GM12865 (cell line): Measurements from ENCODE around the gene CDH20.

Experiments
- DNase-seq: peaks from one replicate; pipeline ENCODE4 v3.0.0; 2010; ENCODE audit warnings: low read depth
- H3K4me3 ChIP-seq: 2 replicates; pipeline ENCODE4 v1.5.1; 2011; ENCODE audit warnings: mild to moderate bottlenecking, low read depth, low read length, control low read depth
- CTCF ChIP-seq: IDR thresholded peaks from 2 replicates; pipeline ENCODE4 v1.5.1; 2011; ENCODE audit warnings: low read length, control low read depth, low read depth, inconsistent platforms; ENCODE audit not compliant: insufficient read depth; ENCODE audit errors: missing control alignments

The CDH20 gene

GRCh38 chr18:61333746-61334490 is 688 bp downstream of the CDH20 start:
- H3K4me3 ChIP-seq: no peak overlapping the region
- TF ChIP-seq CTCF: no peak

GRCh38 chr18:61334491-61334850 is 1.2 kb downstream of the CDH20 start:
- DNase-seq: no peak
- H3K4me3 ChIP-seq: no peak overlapping the region
- TF ChIP-seq CTCF: no peak

More at GRCh38 chr18:61333746-61334490, 688 bp downstream of the CDH20 start:
- DNase-seq: no peak

DNA sequence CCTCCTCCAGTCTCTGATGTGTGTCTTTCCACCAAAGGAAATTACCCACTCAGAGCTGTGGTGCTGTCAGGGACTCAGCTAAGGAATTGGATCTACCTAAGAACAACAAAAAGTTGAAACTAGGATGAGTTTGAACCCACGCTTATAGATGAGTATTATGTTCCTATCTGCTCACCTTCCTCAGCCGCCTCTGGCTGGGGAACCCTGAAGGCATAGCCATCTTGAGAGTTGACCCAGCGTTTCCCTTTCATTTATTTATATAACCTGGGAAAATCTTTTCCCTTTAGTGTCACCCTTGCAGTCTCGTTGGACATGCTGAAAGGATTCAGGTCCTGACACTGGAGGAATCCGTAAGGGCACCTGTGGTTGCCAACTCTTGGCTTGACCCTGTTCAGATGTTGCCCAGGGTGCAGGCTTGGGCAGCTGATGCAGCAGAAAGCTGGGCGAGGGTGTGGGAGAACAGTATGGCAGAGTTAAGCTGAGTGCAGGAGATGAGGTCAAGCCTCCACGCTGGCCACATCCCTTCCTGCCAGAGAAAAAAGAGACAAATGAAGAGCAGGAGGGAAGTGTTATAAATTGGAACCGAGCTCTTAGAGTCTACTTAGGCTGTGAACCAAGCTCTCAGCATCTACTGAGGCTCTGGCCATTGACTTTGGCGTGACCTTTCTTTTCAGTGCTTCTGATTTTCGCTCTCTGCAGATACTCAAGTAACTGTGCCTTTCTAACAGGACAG is 1.9 kb downstream of the CDH20 start:
- no peak overlapping the region for H3K4me3 ChIP-seq
- TF ChIP-seq CTCF: no peak
- DNase-seq: no peak

DNA sequence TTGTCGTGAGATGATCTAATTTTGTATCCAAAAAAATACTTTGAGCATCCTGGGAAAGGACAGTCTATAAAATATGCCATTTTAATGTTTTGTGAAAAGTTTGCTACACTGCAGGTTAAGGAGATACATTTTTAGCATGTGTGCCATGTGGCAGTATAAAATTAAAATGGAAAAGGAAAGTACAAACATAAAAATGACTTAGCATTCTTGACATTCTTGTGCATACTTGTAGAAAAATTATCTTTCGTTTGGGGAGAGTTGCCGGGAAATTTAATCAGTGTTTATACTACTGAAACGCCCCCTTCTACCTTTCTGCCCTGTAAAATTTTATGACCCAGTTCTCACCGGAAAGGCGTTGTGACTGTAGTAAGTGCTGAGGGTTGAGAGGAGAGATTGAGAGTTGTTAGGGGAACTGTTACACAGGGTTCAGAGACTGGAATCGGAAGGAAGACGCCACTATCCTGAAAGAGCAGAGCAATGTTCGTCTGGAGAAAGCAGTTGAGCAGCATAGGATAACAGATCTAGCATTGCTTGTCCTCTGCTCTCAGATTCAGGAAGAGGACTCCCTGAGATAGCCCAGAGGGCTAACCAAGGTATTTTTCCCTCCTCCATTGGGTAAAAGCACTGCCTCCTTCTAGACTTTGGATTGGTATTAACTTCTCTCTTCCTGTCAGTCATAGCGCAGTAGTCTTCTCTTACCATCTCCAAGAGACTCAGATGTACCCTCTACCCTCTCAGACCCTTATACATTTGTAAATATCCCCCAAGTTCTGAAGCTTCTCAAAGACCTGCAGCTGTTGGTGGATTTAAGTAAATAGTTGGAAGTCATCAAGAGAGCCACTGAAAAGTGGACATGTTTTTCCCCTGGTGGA is 2.7 kb downstream of the CDH20 start:
- DNase-seq: no peak
- TF ChIP-seq CTCF: no peak
- H3K4me3 ChIP-seq: no peak overlapping the region

- TF ChIP-seq CTCF: no peak
- DNase-seq: no peak
- H3K4me3 ChIP-seq: no peak overlapping the region
Observed at GRCh38 chr18:61336766-61337165, 3.5 kb downstream of the CDH20 start.

GRCh38 chr18:61337527-61337926 is 4.3 kb downstream of the CDH20 start:
- no peak for DNase-seq
- H3K4me3 ChIP-seq: no peak overlapping the region
- TF ChIP-seq CTCF: no peak
